Measurements from ENCODE around the gene SPDYE16.
"Not testable (repeated sequence)": the region's sequence is repeated elsewhere in the genome, so short reads cannot be mapped to it uniquely, and the experiment has no call there.

Gene SPDYE16, protein sequence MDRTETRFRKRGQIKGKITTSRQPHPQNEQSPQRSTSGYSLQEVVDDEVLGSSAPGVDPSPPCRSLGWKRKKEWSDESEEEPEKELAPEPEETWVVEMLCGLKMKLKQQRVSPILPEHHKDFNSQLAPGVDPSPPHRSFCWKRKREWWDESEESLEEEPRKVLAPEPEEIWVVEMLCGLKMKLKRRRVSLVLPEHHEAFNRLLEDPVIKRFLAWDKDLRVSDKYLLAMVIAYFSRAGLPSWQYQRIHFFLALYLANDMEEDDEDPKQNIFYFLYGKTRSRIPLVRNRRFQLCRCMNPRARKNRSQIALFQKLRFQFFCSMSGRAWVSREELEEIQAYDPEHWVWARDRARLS

DNA sequence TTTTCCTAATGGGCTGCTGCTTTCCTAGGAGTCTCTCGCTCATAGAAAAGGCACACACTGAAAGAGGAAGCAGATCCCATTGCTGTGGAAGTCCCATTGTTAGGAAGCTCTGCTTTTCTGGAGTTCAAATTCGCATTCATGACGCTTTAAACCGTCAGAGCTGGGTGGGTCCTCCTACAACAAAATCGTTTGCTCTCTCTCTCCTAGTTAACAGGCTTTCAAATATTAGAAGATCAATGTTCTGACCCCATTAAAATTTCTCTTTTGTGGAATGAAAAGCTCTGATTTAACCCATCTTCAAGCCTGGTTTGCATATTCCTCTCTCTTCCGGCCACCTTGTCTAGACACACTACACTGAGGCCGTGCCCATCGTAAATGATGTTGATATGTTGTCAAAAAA, at the start of gene SPDYE16:
Gene SPDYE16, minus strand, starts transcription at position 101 of the 400 bp plus-strand sequence. CDS start 1,838 bp downstream, outside the sequence.
- not testable (repeated sequence) for DNase-seq (ENCODE audit: low spot score)

DNA sequence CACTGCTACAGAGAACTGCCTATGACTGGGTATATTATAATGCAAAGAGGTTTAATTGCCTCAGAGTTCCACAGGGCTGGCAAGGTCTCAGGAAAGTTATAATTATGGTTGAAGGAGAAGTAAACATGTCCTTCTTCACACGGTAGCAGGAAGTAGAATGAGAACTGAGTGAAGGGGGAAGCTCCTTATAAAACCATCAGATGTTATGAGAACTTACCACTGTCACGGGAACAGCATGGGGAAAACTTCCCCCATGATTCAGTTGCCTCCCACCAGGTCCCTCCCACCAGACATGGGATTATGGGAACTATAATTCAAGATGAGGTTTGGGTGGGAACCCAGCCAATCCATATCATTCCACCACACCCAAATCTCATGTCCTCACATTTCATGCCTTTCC, 49.6 kb upstream of the SPDYE16 start:
- not testable (repeated sequence) for DNase-seq (ENCODE audit: low spot score)

DNA sequence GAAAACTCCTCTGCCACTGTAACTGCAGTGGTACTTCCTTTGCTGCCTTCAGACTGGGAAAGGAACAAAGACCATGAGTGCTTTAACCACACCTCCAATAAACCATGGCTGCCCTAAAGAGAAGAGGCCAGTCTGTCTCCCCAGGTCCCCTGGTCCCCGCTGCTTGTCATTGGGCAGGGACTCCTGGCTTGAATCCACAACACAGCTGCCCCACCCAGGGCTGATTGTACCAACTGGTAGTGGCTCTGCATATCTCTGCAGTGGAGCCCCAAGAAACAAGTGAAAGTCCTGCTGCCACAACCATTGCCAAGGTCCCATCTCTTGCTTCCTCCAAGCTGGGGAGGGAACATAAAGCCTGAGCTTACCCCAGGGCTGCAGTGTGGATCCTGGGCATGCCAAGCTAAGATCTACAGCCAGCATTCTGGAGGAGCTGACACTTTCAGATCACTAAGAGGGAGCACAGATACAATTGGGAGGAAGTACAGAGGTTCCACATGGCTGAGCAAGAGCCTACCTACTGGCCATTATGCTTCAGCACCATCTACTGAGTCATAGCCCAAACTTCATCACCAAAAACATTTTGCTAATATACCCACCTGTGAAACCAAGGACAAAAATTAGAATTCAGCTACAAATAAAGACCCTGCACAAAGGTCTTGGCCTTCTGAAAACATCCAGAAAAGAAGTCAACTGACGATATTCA, 48.7 kb upstream of the SPDYE16 start:
- DNase-seq (ENCODE audit: low spot score) = peak; percentile 24

GRCh38 chr7:76591033-76591432, 47.9 kb upstream of the SPDYE16 start:
- DNase-seq (ENCODE audit: low spot score) = not testable (repeated sequence)

- DNase-seq (ENCODE audit: low spot score) = not testable (repeated sequence)
Measured at GRCh38 chr7:76588586-76588985, 45.5 kb upstream of the SPDYE16 start.

- DNase-seq (ENCODE audit: low spot score) = not testable (repeated sequence)
Measured at GRCh38 chr7:76586585-76587315, 43.7 kb upstream of the SPDYE16 start.

DNA sequence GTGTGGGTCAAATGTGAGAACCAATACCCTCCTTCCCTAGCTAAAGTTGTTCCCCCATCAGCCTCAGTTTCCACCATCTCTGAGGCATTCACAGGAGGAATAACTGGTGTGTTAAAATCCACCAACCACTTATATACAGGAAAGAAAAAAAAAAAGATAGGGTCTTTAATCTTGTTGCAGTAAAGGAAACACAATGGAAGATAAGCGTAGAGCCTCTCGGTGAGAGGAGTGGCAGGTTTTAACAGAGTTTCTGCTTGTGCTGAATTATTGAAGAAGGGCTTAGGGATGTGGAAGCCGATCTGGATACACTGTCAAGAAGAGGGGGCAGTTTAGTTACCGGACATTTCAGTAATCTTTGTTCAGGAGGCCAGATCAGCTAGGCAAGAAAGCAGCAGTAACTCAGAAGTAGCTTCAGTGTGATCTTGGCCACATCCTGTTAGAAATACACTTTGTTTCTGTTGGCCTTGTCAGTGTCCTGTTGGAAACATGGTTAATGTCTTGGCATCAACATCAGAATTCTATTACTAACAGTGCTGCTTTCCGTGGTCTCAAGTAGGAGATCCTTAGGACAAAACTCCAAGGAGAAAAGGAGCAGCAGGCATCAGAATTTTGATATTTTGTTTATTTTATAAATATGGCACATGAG, 40.7 kb upstream of the SPDYE16 start:
- DNase-seq (ENCODE audit: low spot score) = not testable (repeated sequence)

GRCh38 chr7:76582848-76583631, 39.9 kb upstream of the SPDYE16 start:
- DNase-seq (ENCODE audit: low spot score) = not testable (repeated sequence)

DNA sequence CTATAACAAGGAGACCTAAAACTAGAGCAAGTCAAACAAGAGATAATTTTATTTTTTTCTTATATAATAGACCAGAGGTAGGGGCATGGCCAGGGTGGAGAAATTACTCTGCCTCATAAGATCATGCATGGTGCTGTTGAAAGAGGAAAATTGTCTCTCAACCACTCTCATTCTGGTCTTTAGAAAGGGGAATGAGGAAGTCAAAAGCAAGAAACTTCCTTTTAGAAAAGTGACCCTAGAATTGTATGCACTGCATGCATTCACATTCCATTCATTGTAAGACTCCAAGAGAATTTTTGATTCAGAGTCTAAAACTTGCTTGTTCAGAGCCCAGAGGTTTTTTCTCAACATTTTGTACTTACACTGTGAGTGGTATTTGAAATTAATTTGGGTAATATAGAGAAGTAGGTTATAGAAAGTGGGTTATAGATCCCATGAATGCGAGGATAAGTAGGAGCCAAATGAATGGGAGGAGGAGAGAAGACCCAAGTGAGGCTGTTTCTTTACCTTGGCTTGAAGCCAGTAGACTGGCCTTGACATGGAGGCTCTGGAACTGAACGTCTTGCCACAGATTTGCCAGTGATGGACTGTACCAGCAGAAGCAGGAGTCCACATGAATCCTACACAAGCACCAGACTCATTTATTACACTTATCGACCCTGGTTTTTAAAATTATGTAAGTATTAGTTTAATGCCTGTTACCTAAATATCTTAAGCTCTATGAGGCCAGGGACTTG, 33.0 kb upstream of the SPDYE16 start:
- not testable (repeated sequence) for DNase-seq (ENCODE audit: low spot score)

- not testable (repeated sequence) for DNase-seq (ENCODE audit: low spot score)
Measured at GRCh38 chr7:76575431-76575830, 32.3 kb upstream of the SPDYE16 start.

GRCh38 chr7:76572296-76572695, 29.2 kb upstream of the SPDYE16 start:
- DNase-seq (ENCODE audit: low spot score) = not testable (repeated sequence)

- DNase-seq (ENCODE audit: low spot score) = not testable (repeated sequence)
Measured at GRCh38 chr7:76570324-76570775, 27.3 kb upstream of the SPDYE16 start.

- DNase-seq (ENCODE audit: low spot score) = not testable (repeated sequence)
Measured at GRCh38 chr7:76568742-76569141, 25.6 kb upstream of the SPDYE16 start.

- not testable (repeated sequence) for DNase-seq (ENCODE audit: low spot score)
Measured at GRCh38 chr7:76567753-76568152, 24.7 kb upstream of the SPDYE16 start.

DNA sequence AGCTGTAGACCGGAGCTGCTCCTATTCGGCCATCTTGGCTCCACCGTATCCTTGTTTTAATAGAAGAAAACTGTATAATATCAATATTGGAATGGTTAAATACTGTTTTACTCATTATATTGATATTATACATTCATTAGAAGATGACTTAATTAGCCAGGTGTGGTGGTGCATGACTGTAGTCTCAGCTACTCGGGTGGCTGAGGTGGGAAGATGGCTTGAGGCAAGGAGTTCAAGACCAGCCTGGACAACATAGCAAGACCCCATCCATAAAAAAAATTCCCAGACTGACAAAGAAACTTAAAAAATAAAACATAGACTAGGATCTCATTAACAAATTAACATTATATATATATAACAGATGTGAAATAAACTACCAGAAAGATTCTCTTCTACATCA, 24.2 kb upstream of the SPDYE16 start:
- not testable (repeated sequence) for DNase-seq (ENCODE audit: low spot score)

DNA sequence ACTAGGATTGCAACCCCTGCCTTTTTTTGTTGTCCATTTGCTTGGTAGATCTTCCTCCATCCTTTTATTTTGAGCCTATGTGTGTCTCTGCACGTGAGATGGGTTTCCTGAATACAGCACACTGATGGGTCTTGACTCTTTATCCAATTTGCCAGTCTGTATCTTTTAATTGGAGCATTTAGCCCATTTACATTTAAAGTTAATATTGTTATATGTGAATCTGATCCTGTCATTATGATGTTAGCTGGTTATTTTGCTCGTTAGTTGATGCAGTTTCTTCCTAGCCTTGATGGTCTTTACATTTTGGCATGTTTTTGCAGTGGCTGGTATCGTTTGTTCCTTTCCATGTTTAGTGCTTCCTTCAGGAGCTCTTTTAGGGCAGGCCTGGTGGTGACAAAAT, 21.9 kb upstream of the SPDYE16 start:
- not testable (repeated sequence) for DNase-seq (ENCODE audit: low spot score)

- not testable (repeated sequence) for DNase-seq (ENCODE audit: low spot score)
Measured at GRCh38 chr7:76561342-76561741, 18.2 kb upstream of the SPDYE16 start.

DNA sequence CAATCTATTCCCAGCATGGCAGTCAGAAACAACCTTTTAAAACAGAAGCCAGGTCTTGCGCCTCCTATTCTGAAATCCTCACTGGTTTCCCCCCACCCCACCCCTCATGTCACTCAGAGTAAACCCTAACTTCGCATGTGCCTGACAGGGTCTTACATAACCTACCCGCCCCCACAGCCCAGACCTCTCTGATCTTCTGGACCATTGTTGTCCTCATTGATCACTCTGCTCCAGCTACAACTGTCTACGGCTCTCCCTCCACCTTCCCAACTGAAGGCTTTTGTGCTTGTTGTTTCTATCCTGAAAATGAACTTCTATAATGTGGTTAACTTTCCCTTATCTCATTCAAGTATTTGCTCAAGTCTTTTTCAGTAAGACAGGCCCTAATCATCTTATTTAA, 17.1 kb upstream of the SPDYE16 start:
- not testable (repeated sequence) for DNase-seq (ENCODE audit: low spot score)

DNA sequence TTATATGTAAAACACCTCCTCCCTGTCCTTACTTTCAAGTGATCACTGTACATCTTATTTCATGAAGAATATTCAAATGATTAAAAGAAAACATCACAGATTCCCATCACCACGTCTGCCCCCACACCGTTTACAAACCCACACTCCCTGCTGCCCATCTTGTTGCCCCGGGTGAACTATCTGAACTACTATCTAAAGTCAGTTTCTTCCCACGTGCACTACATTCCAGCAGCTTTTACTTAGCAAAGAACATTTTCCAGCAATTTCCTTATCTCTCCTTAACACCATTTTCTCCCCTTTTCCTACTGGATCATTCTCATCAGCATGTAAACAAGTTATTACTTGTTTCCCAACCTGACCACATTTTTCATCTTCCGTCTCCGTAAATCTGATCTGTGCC, 16.6 kb upstream of the SPDYE16 start:
- DNase-seq (ENCODE audit: low spot score) = not testable (repeated sequence)

GRCh38 chr7:76551992-76552391, 8.9 kb upstream of the SPDYE16 start:
- DNase-seq (ENCODE audit: low spot score) = not testable (repeated sequence)
